Measurements from ENCODE around the gene TRPC1. TPM values are rescaled to one million over a fixed set of nuclear protein-coding genes. Genes with fewer than 3 reads are reported as not detected.

Gene TRPC1
- total and polyA plus RNA-seq, 8 donors, result 5.6 to 17.7 (median 14.9) TPM

GRCh38 chr3:142809259-142809658 is 85.4 kb downstream of the TRPC1 start:
- Histone ChIP-seq H3K27me3 (no peaks in the 10 kb centered on the region), H3K36me3 (peaks cover 0 to 4% of the 10 kb centered on the region in 2 donors), H3K27ac (no peak overlapping the region), H3K4me1 (no peaks in the 10 kb centered on the region), H3K4me3 (no peak overlapping the region), H3K9me3 (no peaks in the 10 kb centered on the region)
- ATAC-seq (no peak), DNase-seq (no peak)
- intact Hi-C loops (cut with DNase I), result no loop called here
- TF ChIP-seq, protein P1, sequence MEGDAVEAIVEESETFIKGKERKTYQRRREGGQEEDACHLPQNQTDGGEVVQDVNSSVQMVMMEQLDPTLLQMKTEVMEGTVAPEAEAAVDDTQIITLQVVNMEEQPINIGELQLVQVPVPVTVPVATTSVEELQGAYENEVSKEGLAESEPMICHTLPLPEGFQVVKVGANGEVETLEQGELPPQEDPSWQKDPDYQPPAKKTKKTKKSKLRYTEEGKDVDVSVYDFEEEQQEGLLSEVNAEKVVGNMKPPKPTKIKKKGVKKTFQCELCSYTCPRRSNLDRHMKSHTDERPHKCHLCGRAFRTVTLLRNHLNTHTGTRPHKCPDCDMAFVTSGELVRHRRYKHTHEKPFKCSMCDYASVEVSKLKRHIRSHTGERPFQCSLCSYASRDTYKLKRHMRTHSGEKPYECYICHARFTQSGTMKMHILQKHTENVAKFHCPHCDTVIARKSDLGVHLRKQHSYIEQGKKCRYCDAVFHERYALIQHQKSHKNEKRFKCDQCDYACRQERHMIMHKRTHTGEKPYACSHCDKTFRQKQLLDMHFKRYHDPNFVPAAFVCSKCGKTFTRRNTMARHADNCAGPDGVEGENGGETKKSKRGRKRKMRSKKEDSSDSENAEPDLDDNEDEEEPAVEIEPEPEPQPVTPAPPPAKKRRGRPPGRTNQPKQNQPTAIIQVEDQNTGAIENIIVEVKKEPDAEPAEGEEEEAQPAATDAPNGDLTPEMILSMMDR (IDR thresholded peaks at IDR 0.05), result no peak

DNA sequence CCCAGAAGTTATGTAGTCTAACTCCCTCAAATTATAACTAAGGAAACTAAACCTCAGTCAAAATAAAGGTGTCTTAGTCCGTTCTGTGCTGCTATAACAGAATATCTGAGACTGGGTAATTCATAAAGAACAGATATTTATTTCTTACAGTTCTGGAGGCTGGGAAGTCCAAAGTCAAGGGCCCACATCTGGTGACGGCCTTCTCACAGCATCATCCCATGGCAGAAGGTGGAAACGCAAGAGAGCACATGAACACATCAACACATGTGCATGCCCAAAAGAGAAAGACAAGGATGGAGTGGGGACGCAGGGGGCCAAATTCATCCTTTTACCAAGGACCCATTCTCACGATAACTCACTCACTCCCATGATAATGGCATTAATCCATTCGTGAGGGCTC is 92.0 kb downstream of the TRPC1 start:
- TF ChIP-seq, protein P1 (IDR thresholded peaks at IDR 0.05), result no peak
- Histone ChIP-seq H3K9me3 (no peaks in the 10 kb centered on the region), H3K36me3 (no peaks in the 10 kb centered on the region), H3K4me3 (no peak overlapping the region), H3K27me3 (no peaks in the 10 kb centered on the region), H3K27ac (no peak overlapping the region), H3K4me1 (no peaks in the 10 kb centered on the region)
- no peak for DNase-seq
- no peak for ATAC-seq
- intact Hi-C loops (cut with DNase I), result no loop called here

GRCh38 chr3:142817356-142817755 is 93.5 kb downstream of the TRPC1 start:
- no peaks in the 10 kb centered on the region for H3K27me3 ChIP-seq
- intact Hi-C loops (cut with DNase I), result no loop called here
- DNase-seq (no peak), ATAC-seq (peak; percentile 79)
- no peak overlapping the region for H3K4me3 ChIP-seq
- no peak overlapping the region for H3K27ac ChIP-seq
- no peaks in the 10 kb centered on the region for H3K36me3 ChIP-seq
- no peaks in the 10 kb centered on the region for H3K9me3 ChIP-seq
- no peaks in the 10 kb centered on the region for H3K4me1 ChIP-seq
- TF ChIP-seq, protein P1 (IDR thresholded peaks at IDR 0.05), result no peak

- Histone ChIP-seq H3K36me3 (no peaks in the 10 kb centered on the region), H3K4me3 (no peak overlapping the region), H3K4me1 (no peaks in the 10 kb centered on the region), H3K27me3 (no peaks in the 10 kb centered on the region), H3K9me3 (no peaks in the 10 kb centered on the region), H3K27ac (no peak overlapping the region)
- no peak for ATAC-seq
- intact Hi-C loops (cut with DNase I), result no loop called here
- DNase-seq, result no peak
- TF ChIP-seq, protein P1 (IDR thresholded peaks at IDR 0.05), result no peak
Measured at GRCh38 chr3:142817897-142818296, 94.1 kb downstream of the TRPC1 start.

GRCh38 chr3:142818651-142819050 is 94.8 kb downstream of the TRPC1 start:
- TF ChIP-seq, protein P1 (IDR thresholded peaks at IDR 0.05), result no peak
- H3K9me3 ChIP-seq, result no peaks in the 10 kb centered on the region
- H3K36me3 ChIP-seq, result no peaks in the 10 kb centered on the region
- no peak overlapping the region for H3K27ac ChIP-seq
- H3K4me3 ChIP-seq, result no peak overlapping the region
- ATAC-seq (no peak), DNase-seq (no peak)
- no peaks in the 10 kb centered on the region for H3K27me3 ChIP-seq
- no peaks in the 10 kb centered on the region for H3K4me1 ChIP-seq
- intact Hi-C loops (cut with DNase I), result no loop called here
